Endodermal cell (in vitro differentiated cells): ENCODE results near the gene PALM3. TPM values are rescaled to one million over a fixed set of nuclear protein-coding genes. Genes with fewer than 3 reads are reported as not detected.

Source experiments
- DNase-seq: peaks from one replicate; pipeline ENCODE4 v3.0.0-alpha.2; 2017
- H3K27ac ChIP-seq: 2 replicates; pipeline ENCODE4 v1.5.1; 2013; ENCODE audit warnings: mild to moderate bottlenecking, low read depth, low read length, moderate library complexity
- H3K27me3 ChIP-seq: 2 replicates; pipeline ENCODE4 v1.6.1; 2013; ENCODE audit warnings: mild to moderate bottlenecking, low read length, moderate library complexity; ENCODE audit not compliant: insufficient read depth, control insufficient read depth, poor library complexity, severe bottlenecking
- H3K36me3 ChIP-seq: 2 replicates; pipeline ENCODE4 v1.7.0; 2013; ENCODE audit warnings: mild to moderate bottlenecking, low read length, moderate library complexity; ENCODE audit not compliant: control insufficient read depth, insufficient read depth
- H3K4me1 ChIP-seq: one replicate; pipeline ENCODE4 v1.7.0; 2013; ENCODE audit warnings: low read length; ENCODE audit not compliant: control insufficient read depth, insufficient read depth
- H3K4me3 ChIP-seq: 2 replicates; pipeline ENCODE4 v1.5.1; 2013; ENCODE audit warnings: mild to moderate bottlenecking, low read length, moderate library complexity
- H3K9ac ChIP-seq: 2 replicates; pipeline ENCODE4 v1.6.1; 2013; ENCODE audit warnings: mild to moderate bottlenecking, low read length, moderate library complexity; ENCODE audit not compliant: poor library complexity, severe bottlenecking; ENCODE audit errors: extremely low read depth
- H3K9me3 ChIP-seq: 2 replicates; pipeline ENCODE4 v1.6.1; 2013; ENCODE audit warnings: mild to moderate bottlenecking, low read length, moderate library complexity; ENCODE audit not compliant: control insufficient read depth
- H3K27ac Mint-ChIP-seq: 2 replicates; pipeline ENCODE4 v1.8.0; 2020; ENCODE audit warnings: mixed read lengths
- H3K27me3 Mint-ChIP-seq: 2 replicates; pipeline ENCODE4 v1.8.0; 2021; ENCODE audit warnings: mild to moderate bottlenecking, mixed read lengths; ENCODE audit not compliant: insufficient read depth
- H3K36me3 Mint-ChIP-seq: 2 replicates; pipeline ENCODE4 v1.8.0; 2020; ENCODE audit warnings: low read depth, mixed read lengths
- H3K4me1 Mint-ChIP-seq: 2 replicates; pipeline ENCODE4 v1.8.0; 2020; ENCODE audit warnings: mixed read lengths
- H3K4me3 Mint-ChIP-seq: 2 replicates; pipeline ENCODE4 v1.8.0; 2020; ENCODE audit warnings: mild to moderate bottlenecking, moderate library complexity, mixed read lengths
- H3K9me3 Mint-ChIP-seq: 2 replicates; pipeline ENCODE4 v1.8.0; 2020; ENCODE audit warnings: mild to moderate bottlenecking, mixed read lengths
- CTCF ChIP-seq: fragments of 200-600 bp; sonication (generic); conservative IDR thresholded peaks from 2 replicates; pipeline ENCODE4 v1.5.0; 2021; ENCODE audit warnings: antibody characterized with exemption, mild to moderate bottlenecking
- WGBS, 2 experiments: methylation state at CpG; one replicate each; pipeline versions ENCODE4 v1.1.5 to v1.1.7; 2013; ENCODE audit warnings: missing lambda C conversion rate in 2 of 2, mixed read lengths in 1 of 2; ENCODE audit not compliant: insufficient coverage in 1 of 2, insufficient read length in 1 of 2; 5-methylcytosine and 5-hydroxymethylcytosine counted together
- total RNA-seq, 2 donors: library from RNA; stranded (reverse); fragmentation: NEBNext Ultra II Directional in 1 of 2; extraction: Animal tissue kit (Norgen Biotek cat#: 25700) in 1 of 2; gene quantifications; 2 replicates in 1 of 2; 3 replicates in 1 of 2; pipeline ENCODE4 v1.2.1, GENCODE V29; 2021

Gene PALM3
- total RNA-seq, 2 donors from 2014 or later: 1.3 to 4.9 TPM

- H3K27me3 ChIP-seq: peaks cover 42% of the 10 kb centered on the region
- WGBS, 2 experiments: 0% methylated on average over 41 to 106 of the region's 106 CpGs
- Mint-ChIP-seq H3K27me3 (peaks cover 59% of the 10 kb centered on the region), H3K4me3 (peak overlapping the region; percentile 71), H3K36me3 (no peaks in the 10 kb centered on the region), H3K27ac (no peak overlapping the region), H3K9me3 (no peaks in the 10 kb centered on the region), H3K4me1 (peaks cover 1% of the 10 kb centered on the region)
- H3K4me3 ChIP-seq: peak overlapping the region; percentile 87
- peak overlapping the region; percentile 6 for H3K9ac ChIP-seq
- peak; percentile 64 for TF ChIP-seq CTCF
- H3K36me3 ChIP-seq: no peaks in the 10 kb centered on the region
- no peaks in the 10 kb centered on the region for H3K4me1 ChIP-seq
- DNase-seq: peak; percentile 87
- H3K27ac ChIP-seq: no peak overlapping the region
- no peaks in the 10 kb centered on the region for H3K9me3 ChIP-seq
Observed at GRCh38 chr19:14073261-14073924, 11.5 kb upstream of the PALM3 start.

- Mint-ChIP-seq H3K27me3 (peaks cover 57% of the 10 kb centered on the region), H3K27ac (no peak within 1 kb of the TSS), H3K9me3 (no peaks in the 10 kb centered on the region), H3K36me3 (no peaks in the 10 kb centered on the region), H3K4me1 (peaks cover 1% of the 10 kb centered on the region), H3K4me3 (peak within 1 kb of the TSS; percentile 71)
- 5 to 6% methylated on average over 35 to 51 of the region's 51 CpGs for WGBS, 2 experiments
- H3K9me3 ChIP-seq: no peaks in the 10 kb centered on the region
- H3K27me3 ChIP-seq: peaks cover 42% of the 10 kb centered on the region
- no peak for TF ChIP-seq CTCF
- peak; percentile 81 for DNase-seq
- peak within 1 kb of the TSS; percentile 6 for H3K9ac ChIP-seq
- no peaks in the 10 kb centered on the region for H3K4me1 ChIP-seq
- H3K27ac ChIP-seq: no peak within 1 kb of the TSS
- peak within 1 kb of the TSS; percentile 87 for H3K4me3 ChIP-seq
- no peaks in the 10 kb centered on the region for H3K36me3 ChIP-seq
Observed at GRCh38 chr19:14072535-14073260, 10.8 kb upstream of the PALM3 start, which contains the start of gene MISP3. MISP3 (plus strand) TSS chr19:14072786; CDS start chr19:14073310, 524 bp downstream.

- H3K27me3 Mint-ChIP-seq: peaks cover 40% of the 10 kb centered on the region
Observed at GRCh38 chr19:14070268-14071050, 8.6 kb upstream of the PALM3 start.

More at GRCh38 chr19:14070268-14071050, 8.6 kb upstream of the PALM3 start:
- no peak overlapping the region for H3K4me3 ChIP-seq
- no peaks in the 10 kb centered on the region for H3K36me3 ChIP-seq
- no peak for DNase-seq
- Mint-ChIP-seq H3K36me3 (no peaks in the 10 kb centered on the region), H3K9me3 (no peaks in the 10 kb centered on the region), H3K4me3 (no peak overlapping the region), H3K27ac (no peak overlapping the region), H3K4me1 (peaks cover 1% of the 10 kb centered on the region)
- H3K27me3 ChIP-seq: peaks cover 35% of the 10 kb centered on the region
- 95% methylated on average over 34 to 43 of the region's 43 CpGs for WGBS, 2 experiments
- H3K9me3 ChIP-seq: no peaks in the 10 kb centered on the region
- H3K27ac ChIP-seq: no peak overlapping the region
- TF ChIP-seq CTCF: no peak
- H3K9ac ChIP-seq: no peak overlapping the region
- H3K4me1 ChIP-seq: no peaks in the 10 kb centered on the region
